ENCODE data around the gene DNAL4. TPM values are rescaled to one million over a fixed set of nuclear protein-coding genes. Genes with fewer than 3 reads are reported as not detected.

The DNAL4 gene
- total RNA-seq, 1 donor from 2014 or later, result 27.1 TPM

DNA sequence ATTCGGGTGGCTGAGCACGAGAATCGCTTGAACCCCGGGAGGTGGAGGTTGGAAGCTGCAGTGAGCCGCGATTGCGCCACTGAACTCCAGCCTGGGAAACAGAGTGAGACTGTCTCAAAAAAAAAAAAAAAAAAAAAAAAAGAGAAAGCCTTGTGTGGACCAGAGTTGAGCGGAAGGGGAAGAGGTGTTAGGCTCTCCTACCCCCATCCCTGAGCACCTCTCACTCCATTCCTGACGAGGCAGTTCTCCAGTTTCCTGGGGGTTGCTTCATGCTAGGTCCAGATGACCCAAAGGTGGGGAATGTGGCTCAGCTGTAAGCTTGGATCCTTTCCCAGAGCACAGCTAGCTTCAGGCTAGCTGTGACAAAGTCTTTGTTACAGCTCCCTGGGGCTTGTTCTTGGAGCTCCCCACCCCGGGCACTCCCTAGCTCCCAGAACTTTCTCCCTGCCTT is 8.8 kb upstream of the DNAL4 start:
- TF ChIP-seq, protein P1, sequence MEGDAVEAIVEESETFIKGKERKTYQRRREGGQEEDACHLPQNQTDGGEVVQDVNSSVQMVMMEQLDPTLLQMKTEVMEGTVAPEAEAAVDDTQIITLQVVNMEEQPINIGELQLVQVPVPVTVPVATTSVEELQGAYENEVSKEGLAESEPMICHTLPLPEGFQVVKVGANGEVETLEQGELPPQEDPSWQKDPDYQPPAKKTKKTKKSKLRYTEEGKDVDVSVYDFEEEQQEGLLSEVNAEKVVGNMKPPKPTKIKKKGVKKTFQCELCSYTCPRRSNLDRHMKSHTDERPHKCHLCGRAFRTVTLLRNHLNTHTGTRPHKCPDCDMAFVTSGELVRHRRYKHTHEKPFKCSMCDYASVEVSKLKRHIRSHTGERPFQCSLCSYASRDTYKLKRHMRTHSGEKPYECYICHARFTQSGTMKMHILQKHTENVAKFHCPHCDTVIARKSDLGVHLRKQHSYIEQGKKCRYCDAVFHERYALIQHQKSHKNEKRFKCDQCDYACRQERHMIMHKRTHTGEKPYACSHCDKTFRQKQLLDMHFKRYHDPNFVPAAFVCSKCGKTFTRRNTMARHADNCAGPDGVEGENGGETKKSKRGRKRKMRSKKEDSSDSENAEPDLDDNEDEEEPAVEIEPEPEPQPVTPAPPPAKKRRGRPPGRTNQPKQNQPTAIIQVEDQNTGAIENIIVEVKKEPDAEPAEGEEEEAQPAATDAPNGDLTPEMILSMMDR (IDR thresholded peaks at IDR 0.05; ENCODE audit: unreplicated experiment), result no peak
- Mint-ChIP-seq H3K4me1 (ENCODE audit: low read depth) (no peaks in the 10 kb centered on the region), H3K9me3 (ENCODE audit: low read depth) (no peaks in the 10 kb centered on the region), H3K27me3 (peaks cover 60% of the 10 kb centered on the region), H3K27ac (no peak overlapping the region), H3K36me3 (ENCODE audit: insufficient read depth) (no peaks in the 10 kb centered on the region), H3K4me3 (ENCODE audit: low read depth) (no peak overlapping the region)
- DNase-seq (ENCODE audit: low spot score, unreplicated experiment), result no peak

DNA sequence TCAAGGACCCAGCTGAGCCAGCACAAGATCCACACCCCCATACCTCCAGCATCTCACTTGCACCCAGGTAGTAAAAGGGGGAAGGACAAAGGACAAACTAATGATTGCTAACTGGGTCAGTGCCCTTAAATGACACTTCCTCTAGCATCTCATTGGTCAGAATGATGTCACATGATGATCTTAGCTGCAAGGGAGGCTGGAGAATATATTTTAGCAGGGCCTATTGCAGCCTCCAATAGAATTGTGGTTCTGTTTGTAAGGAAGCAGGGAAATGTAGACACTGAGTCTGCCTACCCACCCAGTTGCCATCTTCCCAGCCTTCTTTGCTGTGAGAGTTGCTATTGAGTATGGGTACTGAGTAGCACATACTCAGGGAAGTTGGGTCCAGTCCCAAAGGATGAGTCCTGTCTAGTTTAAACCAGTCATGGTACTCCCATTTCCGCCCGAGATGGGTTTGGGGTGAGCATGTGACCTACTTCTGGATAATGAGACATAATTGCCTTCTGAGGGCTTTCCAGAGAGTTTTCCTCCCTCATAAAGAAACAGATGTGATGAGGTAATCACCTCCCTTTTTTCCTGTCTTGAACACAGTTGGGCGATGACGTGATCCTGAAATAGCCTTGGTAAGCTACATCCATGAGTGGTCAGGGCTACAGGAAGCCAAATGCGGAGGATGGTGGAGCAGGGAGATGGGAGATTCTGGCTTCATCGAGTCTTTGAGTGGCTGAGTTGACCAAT is 5.5 kb upstream of the DNAL4 start:
- Mint-ChIP-seq H3K36me3 (ENCODE audit: insufficient read depth) (no peaks in the 10 kb centered on the region), H3K27me3 (peaks cover 85% of the 10 kb centered on the region), H3K4me3 (ENCODE audit: low read depth) (no peak overlapping the region), H3K9me3 (ENCODE audit: low read depth) (no peaks in the 10 kb centered on the region), H3K4me1 (ENCODE audit: low read depth) (no peaks in the 10 kb centered on the region), H3K27ac (no peak overlapping the region)
- TF ChIP-seq, protein P1 (IDR thresholded peaks at IDR 0.05; ENCODE audit: unreplicated experiment), result no peak
- no peak for DNase-seq (ENCODE audit: low spot score, unreplicated experiment)

GRCh38 chr22:38798496-38798895 is 4.6 kb upstream of the DNAL4 start:
- H3K4me3 Mint-ChIP-seq (ENCODE audit: low read depth), result no peak overlapping the region
- H3K4me1 Mint-ChIP-seq (ENCODE audit: low read depth), result no peaks in the 10 kb centered on the region
- H3K36me3 Mint-ChIP-seq (ENCODE audit: insufficient read depth), result no peaks in the 10 kb centered on the region
- H3K9me3 Mint-ChIP-seq (ENCODE audit: low read depth), result no peaks in the 10 kb centered on the region
- no peak overlapping the region for H3K27ac Mint-ChIP-seq
- peaks cover 77% of the 10 kb centered on the region for H3K27me3 Mint-ChIP-seq
- no peak for DNase-seq (ENCODE audit: low spot score, unreplicated experiment)
- TF ChIP-seq, protein P1 (IDR thresholded peaks at IDR 0.05; ENCODE audit: unreplicated experiment), result no peak

GRCh38 chr22:38796262-38796957 is 2.5 kb upstream of the DNAL4 start:
- Mint-ChIP-seq H3K36me3 (ENCODE audit: insufficient read depth) (no peaks in the 10 kb centered on the region), H3K27ac (no peak overlapping the region), H3K27me3 (peaks cover 60% of the 10 kb centered on the region), H3K4me1 (ENCODE audit: low read depth) (peaks cover 6% of the 10 kb centered on the region), H3K9me3 (ENCODE audit: low read depth) (no peaks in the 10 kb centered on the region), H3K4me3 (ENCODE audit: low read depth) (no peak overlapping the region)
- DNase-seq (ENCODE audit: low spot score, unreplicated experiment), result no peak
- TF ChIP-seq, protein P1 (IDR thresholded peaks at IDR 0.05; ENCODE audit: unreplicated experiment), result no peak

DNA sequence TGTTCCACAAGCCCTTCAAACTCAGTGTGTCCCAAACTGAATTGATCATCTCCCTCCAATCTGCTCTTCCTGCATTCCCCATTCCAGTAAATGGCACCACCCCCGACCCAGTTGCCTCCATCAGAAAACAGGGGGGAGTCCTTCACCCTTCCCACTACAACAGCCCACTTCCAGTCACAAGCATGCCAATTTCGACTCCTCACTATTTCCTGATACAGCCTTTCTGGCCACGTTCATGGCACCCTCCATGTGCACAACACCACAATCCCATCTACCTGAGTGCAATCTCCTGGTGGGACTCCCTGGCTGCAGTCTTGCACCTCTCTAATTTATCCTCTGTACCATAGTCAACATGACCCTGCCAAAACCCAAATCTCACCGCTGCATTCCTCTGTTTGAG is 1.6 kb upstream of the DNAL4 start:
- Mint-ChIP-seq H3K4me1 (ENCODE audit: low read depth) (peaks cover 6% of the 10 kb centered on the region), H3K9me3 (ENCODE audit: low read depth) (no peaks in the 10 kb centered on the region), H3K27me3 (peaks cover 52% of the 10 kb centered on the region), H3K36me3 (ENCODE audit: insufficient read depth) (no peaks in the 10 kb centered on the region), H3K27ac (no peak overlapping the region), H3K4me3 (ENCODE audit: low read depth) (no peak overlapping the region)
- TF ChIP-seq, protein P1 (IDR thresholded peaks at IDR 0.05; ENCODE audit: unreplicated experiment), result no peak
- DNase-seq (ENCODE audit: low spot score, unreplicated experiment), result no peak
